Measurements from ENCODE around the gene PRSS1.
"Not testable (repeated sequence)": the region's sequence is repeated elsewhere in the genome, so short reads cannot be mapped to it uniquely, and the experiment has no call there.

The PRSS1 gene

GRCh38 chr7:142773937-142774744, 24.9 kb downstream of the PRSS1 start:
- no peak for DNase-seq

GRCh38 chr7:142774826-142775225, 25.6 kb downstream of the PRSS1 start:
- no peak for DNase-seq

- not testable (repeated sequence) for DNase-seq
Observed at GRCh38 chr7:142775351-142776115, 26.3 kb downstream of the PRSS1 start.

GRCh38 chr7:142776206-142776844, 27.1 kb downstream of the PRSS1 start:
- DNase-seq, result no peak

GRCh38 chr7:142776845-142777225, 27.6 kb downstream of the PRSS1 start:
- not testable (repeated sequence) for DNase-seq

- DNase-seq, result no peak
Observed at GRCh38 chr7:142777318-142777717, 28.0 kb downstream of the PRSS1 start.

GRCh38 chr7:142782922-142783900, 33.9 kb downstream of the PRSS1 start:
- DNase-seq, result peak; percentile 75 to 85

GRCh38 chr7:142784096-142784495, 34.8 kb downstream of the PRSS1 start:
- DNase-seq, result no peak

- no peak for DNase-seq
Observed at GRCh38 chr7:142784716-142785115, 35.4 kb downstream of the PRSS1 start.

GRCh38 chr7:142785841-142786250, 36.6 kb downstream of the PRSS1 start:
- DNase-seq, result no peak

GRCh38 chr7:142787034-142787768, 37.9 kb downstream of the PRSS1 start:
- no peak for DNase-seq

GRCh38 chr7:142787783-142788182, 38.5 kb downstream of the PRSS1 start:
- DNase-seq, result no peak

GRCh38 chr7:142788303-142789289, 39.3 kb downstream of the PRSS1 start:
- no peak for DNase-seq

GRCh38 chr7:142789441-142789840, 40.2 kb downstream of the PRSS1 start:
- DNase-seq, result no peak

- DNase-seq, result no peak
Observed at GRCh38 chr7:142790056-142790455, 40.8 kb downstream of the PRSS1 start.

- no peak for DNase-seq
Observed at GRCh38 chr7:142790555-142790954, 41.3 kb downstream of the PRSS1 start.

GRCh38 chr7:142791502-142791901, 42.2 kb downstream of the PRSS1 start:
- DNase-seq, result no peak

GRCh38 chr7:142792129-142792528, 42.9 kb downstream of the PRSS1 start:
- DNase-seq, result no peak

GRCh38 chr7:142792593-142792992, 43.3 kb downstream of the PRSS1 start:
- DNase-seq, result no peak

- DNase-seq, result no peak
Observed at GRCh38 chr7:142793156-142793555, 43.9 kb downstream of the PRSS1 start.

Measured in SW 1271 (cell line).